Transverse colon (tissue), 4 donors: ENCODE data around the gene CACYBP.

Experiments
- EP300 ChIP-seq: sonication (generic); formaldehyde crosslinking; IDR thresholded peaks from one replicate; pipeline ENCODE4 v1.6.1; 2017; ENCODE audit warnings: antibody characterized with exemption, low read depth
- POLR2A ChIP-seq: fragments of 450-650 bp; IDR thresholded peaks from one replicate; pipeline ENCODE4 v1.6.1; 2016; ENCODE audit warnings: antibody characterized with exemption, mild to moderate bottlenecking, moderate library complexity
- POLR2AphosphoS5 ChIP-seq, 3 donors: sonication (generic); formaldehyde crosslinking; IDR thresholded peaks; one replicate each; pipeline ENCODE4 v1.6.1; 2016; ENCODE audit warnings: antibody characterized with exemption in 3 of 3
- TF ChIP-seq, protein P1 (sequence below), 5 experiments: fragments of 200-600 bp in 3 of 5; fragments of 450-650 bp in 2 of 5; sonication (generic) in 3 of 5; IDR thresholded peaks; 1 replicate in 2 of 5; 2 replicates in 3 of 5; pipeline ENCODE4 v1.5.1; 2016 to 2017; ENCODE audit warnings: antibody characterized with exemption in 5 of 5, inconsistent platforms in 3 of 5, mild to moderate bottlenecking in 2 of 5, moderate library complexity in 1 of 5

DNA sequence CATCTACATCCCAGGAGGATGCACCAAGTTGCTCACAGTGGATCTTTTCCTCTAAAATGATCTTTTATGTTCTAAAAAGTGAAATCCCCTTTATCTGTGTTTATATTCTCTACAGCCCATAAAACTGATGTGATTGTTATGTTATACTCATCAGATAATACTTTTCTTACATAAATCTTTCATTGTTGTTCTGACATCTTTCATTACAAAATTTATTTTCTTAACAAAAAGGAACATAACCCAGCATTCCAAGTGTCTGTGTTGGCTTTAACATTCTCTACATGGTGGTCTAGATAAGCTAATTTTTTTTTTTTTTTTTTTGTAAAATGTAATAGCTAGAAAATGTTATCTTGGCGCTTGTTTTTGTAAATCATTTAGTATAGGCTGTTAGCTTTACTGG, 8.3 kb upstream of the CACYBP start:
- TF ChIP-seq, protein P1, sequence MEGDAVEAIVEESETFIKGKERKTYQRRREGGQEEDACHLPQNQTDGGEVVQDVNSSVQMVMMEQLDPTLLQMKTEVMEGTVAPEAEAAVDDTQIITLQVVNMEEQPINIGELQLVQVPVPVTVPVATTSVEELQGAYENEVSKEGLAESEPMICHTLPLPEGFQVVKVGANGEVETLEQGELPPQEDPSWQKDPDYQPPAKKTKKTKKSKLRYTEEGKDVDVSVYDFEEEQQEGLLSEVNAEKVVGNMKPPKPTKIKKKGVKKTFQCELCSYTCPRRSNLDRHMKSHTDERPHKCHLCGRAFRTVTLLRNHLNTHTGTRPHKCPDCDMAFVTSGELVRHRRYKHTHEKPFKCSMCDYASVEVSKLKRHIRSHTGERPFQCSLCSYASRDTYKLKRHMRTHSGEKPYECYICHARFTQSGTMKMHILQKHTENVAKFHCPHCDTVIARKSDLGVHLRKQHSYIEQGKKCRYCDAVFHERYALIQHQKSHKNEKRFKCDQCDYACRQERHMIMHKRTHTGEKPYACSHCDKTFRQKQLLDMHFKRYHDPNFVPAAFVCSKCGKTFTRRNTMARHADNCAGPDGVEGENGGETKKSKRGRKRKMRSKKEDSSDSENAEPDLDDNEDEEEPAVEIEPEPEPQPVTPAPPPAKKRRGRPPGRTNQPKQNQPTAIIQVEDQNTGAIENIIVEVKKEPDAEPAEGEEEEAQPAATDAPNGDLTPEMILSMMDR (IDR thresholded peaks at IDR 0.05): no peak
- TF ChIP-seq EP300 (no peak), POLR2AphosphoS5 (IDR thresholded peaks at IDR 0.05) (no peak), POLR2A (no peak)
